ENCODE results near the gene BPIFB2.

DNA sequence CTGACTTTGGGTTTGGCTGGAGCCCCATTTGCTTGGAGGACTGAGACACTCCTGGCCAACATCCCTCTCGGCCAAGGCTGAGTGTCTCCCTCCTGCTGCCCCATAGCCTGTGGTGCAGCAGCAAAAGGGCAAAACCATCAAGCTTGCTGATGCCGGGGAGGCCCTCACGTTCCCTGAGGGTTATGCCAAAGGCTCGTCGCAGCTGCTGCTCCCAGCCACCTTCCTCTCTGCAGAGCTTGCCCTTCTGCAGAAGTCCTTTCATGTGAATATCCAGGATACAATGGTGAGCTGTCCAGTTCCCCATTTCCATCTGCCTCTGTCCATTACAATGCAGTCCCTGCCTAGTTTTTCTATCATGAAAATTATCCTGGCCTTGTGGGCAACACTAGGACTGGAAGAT lies 30.0 kb downstream of the BPIFB2 start:
- TF ChIP-seq, protein P1, sequence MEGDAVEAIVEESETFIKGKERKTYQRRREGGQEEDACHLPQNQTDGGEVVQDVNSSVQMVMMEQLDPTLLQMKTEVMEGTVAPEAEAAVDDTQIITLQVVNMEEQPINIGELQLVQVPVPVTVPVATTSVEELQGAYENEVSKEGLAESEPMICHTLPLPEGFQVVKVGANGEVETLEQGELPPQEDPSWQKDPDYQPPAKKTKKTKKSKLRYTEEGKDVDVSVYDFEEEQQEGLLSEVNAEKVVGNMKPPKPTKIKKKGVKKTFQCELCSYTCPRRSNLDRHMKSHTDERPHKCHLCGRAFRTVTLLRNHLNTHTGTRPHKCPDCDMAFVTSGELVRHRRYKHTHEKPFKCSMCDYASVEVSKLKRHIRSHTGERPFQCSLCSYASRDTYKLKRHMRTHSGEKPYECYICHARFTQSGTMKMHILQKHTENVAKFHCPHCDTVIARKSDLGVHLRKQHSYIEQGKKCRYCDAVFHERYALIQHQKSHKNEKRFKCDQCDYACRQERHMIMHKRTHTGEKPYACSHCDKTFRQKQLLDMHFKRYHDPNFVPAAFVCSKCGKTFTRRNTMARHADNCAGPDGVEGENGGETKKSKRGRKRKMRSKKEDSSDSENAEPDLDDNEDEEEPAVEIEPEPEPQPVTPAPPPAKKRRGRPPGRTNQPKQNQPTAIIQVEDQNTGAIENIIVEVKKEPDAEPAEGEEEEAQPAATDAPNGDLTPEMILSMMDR (IDR thresholded peaks at IDR 0.05) = no peak
- TF ChIP-seq POLR2A (IDR thresholded peaks at IDR 0.05) = no peak
